NCI-H226 (cell line): Measurements from ENCODE around the gene TYRO3.
"Not testable (repeated sequence)": the region's sequence is repeated elsewhere in the genome, so short reads cannot be mapped to it uniquely, and the experiment has no call there.

Source experiments
- DNase-seq: peaks from one replicate; pipeline ENCODE4 v3.0.0-alpha.2; 2015

Gene TYRO3

DNA sequence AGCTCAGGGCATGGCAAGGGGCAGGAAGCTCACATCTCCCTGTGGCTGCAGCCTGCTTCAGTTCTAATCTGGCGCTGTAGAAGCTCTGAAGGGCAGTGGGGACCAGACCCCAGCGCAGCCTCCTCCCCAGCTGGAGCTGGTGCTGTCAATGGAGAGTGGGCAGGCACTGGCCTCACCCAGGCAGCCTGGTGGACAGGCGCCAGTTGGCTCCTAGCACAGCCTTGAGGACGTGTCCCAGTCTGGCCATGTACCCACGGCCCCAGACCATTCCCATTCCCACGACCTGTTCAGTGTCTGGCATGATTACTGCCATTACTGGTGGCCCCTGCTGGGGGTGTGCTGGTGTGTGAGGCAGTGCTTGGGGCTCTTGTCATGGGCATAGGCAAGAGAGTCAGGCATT lies 16.3 kb downstream of the TYRO3 start:
- no peak for DNase-seq

DNA sequence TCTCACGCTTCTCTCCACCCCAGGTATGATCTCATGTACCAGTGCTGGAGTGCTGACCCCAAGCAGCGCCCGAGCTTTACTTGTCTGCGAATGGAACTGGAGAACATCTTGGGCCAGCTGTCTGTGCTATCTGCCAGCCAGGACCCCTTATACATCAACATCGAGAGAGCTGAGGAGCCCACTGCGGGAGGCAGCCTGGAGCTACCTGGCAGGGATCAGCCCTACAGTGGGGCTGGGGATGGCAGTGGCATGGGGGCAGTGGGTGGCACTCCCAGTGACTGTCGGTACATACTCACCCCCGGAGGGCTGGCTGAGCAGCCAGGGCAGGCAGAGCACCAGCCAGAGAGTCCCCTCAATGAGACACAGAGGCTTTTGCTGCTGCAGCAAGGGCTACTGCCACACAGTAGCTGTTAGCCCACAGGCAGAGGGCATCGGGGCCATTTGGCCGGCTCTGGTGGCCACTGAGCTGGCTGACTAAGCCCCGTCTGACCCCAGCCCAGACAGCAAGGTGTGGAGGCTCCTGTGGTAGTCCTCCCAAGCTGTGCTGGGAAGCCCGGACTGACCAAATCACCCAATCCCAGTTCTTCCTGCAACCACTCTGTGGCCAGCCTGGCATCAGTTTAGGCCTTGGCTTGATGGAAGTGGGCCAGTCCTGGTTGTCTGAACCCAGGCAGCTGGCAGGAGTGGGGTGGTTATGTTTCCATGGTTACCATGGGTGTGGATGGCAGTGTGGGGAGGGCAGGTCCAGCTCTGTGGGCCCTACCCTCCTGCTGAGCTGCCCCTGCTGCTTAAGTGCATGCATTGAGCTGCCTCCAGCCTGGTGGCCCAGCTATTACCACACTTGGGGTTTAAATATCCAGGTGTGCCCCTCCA lies 19.1 kb downstream of the TYRO3 start:
- no peak for DNase-seq

DNA sequence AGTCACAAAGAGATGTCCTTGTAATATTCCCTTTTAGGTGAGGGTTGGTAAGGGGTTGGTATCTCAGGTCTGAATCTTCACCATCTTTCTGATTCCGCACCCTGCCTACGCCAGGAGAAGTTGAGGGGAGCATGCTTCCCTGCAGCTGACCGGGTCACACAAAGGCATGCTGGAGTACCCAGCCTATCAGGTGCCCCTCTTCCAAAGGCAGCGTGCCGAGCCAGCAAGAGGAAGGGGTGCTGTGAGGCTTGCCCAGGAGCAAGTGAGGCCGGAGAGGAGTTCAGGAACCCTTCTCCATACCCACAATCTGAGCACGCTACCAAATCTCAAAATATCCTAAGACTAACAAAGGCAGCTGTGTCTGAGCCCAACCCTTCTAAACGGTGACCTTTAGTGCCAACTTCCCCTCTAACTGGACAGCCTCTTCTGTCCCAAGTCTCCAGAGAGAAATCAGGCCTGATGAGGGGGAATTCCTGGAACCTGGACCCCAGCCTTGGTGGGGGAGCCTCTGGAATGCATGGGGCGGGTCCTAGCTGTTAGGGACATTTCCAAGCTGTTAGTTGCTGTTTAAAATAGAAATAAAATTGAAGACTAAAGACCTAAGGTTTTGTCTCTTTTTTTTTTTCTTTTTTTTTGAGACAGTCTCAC lies 19.8 kb downstream of the TYRO3 start:
- no peak for DNase-seq

DNA sequence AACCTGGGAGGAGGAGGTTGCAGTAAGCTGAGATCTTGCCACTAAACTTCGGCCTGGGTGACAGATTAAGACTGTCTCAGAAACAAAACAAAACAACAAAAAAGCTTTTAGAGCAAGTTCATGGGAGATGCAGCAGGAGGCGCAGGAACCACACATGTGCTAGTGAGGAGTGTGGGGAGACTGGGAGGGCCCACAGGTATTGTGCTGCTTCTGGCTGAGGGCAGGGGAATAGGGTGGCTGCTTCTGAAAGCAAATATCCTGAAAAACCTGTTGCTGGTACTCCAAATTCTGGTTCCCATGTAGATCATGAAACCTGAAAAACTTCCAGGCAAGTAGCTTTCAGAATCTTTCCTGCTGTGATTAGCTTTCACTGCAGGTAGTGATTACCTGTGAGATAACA lies 22.1 kb downstream of the TYRO3 start:
- no peak for DNase-seq

DNA sequence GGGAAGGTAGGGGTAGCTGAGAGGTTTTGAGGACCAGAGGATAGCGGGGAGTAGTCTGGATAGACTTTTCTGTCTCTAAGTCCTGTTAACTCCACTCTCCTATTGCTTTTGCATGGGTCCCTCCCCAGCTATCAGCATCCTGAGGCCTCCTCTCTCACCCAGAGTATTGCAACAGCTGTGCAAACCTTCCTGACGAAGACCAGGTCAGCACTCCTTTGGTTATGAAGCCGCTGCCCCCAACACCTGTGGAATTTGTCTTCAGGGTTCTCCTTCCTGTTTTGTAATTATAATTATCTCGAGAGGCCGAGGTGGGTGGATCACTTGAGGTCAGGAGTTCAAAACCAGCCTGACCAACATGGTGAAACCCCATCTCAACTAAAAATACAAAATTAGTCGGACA lies 24.8 kb downstream of the TYRO3 start:
- DNase-seq = no peak

DNA sequence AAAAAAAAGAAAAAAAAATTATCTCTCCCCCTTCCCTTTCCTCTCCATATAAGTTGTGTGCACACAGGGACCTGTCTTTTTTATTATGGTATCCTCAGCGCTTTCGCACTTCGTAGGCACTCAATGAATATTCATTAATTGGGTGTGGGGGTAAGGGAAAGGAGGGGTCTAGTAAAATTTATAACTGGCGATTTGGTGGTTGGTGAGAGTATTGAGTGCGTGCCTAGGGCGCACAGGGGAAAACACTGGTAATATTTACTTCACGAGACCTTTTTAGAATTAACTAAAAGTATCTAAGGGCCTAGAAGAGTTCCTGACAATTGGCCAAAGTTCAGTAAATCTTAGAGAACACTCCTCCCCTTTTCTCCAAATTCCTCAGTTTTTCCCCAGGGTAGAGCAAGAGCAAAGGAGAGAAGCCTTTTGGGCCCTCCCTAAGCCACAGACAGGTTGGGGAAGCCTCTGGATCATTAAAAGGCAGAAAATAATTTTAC lies 25.7 kb downstream of the TYRO3 start:
- DNase-seq = no peak

DNA sequence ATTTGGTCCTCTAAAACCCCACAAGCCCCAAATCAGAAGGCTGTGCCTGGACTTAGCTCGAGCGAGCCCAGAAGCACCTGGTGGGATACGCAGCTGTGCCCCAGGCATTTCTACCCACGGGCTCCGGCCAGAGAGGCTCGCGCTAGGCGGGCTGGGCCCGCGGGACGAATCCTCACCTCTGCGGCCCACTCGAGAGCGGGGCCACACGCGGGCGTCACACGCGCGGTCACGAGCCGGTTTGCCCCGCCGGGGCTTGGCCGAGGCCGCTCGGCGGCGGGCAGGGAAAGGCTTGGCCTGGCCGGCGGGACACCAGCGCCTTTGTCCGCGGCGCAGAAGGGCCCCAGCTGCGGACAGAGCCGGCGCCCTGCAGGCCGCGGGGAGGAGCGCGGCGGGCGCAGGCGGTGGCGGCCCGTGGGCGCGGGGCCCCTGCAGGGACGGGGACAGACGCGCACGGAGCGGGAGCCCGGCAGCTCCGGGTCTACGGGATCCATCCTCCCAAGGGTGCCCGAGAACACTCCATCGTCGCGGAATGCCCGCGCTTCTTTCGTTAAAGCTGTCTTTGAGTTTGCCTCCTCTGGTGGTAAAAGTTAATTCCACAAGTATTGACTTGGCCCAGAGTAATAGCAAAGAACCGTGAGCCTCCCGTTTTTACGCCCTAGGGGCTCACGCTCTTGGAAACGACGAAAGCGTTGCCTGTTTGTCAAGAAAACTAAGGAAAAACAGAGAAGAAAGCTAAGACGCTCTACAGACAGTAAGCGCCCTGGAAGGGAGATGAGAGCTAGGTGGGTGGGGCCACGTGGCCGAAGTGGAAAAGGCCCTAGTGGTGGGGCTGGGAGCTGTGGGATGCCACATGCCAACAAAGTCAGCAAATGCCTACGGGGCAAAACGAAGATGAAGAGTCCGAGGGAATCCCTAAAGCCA lies 26.4 kb downstream of the TYRO3 start:
- DNase-seq = no peak

DNA sequence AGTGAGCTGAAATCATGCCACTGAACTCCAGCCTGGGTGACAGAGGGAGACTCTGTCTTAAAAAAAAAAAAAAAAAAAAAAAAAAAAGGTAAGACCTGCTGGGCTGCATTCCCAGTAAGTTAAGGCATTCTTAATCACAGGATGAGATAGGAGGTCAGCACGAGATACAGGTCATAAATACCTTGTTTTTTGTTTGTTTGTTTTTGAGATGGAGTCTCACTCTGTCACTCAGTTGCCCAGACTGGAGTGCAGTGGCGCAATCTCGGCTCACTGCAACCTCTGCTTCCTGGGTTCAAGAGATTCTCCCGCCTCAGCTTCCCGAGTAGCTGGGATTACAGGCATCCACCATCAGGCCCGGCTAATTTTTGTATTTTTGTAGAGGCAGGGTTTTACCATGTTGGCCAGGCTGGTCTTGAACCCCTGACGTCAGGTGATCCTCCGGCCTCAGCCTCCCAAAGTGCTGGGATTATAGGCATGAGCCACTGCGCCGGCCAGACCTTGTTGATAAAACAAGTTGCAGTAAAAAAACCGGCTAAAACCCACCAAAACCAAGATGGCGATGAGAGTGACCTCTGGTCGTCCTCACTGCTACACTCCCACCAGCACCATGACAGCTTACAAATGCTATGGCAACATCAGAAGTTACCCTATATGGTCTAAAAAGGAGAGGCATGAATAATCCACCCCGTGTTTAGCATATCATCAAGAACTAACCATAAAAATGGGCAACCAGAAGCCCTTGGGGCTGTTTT lies 27.7 kb downstream of the TYRO3 start:
- DNase-seq = not testable (repeated sequence)

DNA sequence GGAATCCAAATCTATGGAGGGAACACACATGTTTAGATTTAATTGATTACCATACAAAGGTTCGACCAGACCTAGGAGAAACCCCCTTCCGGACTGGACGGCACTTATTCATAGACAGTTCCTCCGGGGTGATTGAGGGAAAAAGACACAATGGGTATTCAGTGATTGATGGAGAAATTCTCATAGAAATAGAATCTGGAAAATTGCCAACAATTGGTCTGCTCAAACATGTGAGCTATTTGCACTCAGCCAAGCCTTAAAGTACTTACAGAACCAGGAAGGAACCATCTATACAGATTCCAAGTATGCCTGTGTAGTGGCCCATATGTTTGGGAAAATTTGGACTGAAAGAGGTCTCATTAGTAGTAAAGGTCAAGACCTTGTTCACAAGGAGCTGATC lies 30.0 kb downstream of the TYRO3 start:
- not testable (repeated sequence) for DNase-seq

DNA sequence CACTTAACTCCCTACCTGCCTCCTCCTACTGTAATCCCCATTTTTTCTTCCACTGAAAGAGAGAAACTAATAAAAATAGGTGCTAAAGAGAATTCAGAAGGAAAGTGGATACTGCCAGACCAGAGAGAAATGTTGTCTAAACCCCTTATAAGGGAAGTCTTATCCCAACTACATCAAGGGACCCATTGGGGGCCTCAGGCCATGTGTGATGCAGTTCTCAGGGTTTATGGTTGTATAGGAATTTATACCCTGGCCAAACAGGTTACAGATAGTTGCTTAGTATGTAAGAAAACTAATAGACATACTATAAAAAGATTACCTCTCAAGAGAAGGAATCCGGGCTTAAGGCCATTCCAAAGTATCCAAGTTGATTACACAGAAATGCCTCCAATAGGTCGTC lies 30.6 kb downstream of the TYRO3 start:
- not testable (repeated sequence) for DNase-seq

DNA sequence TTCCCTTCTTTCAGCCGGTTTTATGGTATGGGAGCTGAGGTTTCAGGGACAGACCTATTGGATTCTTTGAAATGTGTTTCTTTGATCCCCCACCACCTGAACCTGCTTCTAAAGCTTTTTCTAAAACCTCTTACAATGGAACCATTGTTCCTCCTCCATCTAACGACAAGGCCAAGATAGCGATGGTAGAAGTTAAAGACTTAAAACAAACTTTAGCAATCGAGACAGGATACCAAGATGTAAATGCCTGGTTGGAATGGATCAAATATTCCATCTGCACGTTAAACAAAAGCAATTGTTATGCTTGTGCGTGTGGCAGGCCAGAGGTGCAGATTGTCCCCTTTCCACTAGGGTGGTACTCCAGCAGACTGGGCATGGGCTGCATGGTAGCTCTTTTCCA lies 32.2 kb downstream of the TYRO3 start:
- DNase-seq = not testable (repeated sequence)

DNA sequence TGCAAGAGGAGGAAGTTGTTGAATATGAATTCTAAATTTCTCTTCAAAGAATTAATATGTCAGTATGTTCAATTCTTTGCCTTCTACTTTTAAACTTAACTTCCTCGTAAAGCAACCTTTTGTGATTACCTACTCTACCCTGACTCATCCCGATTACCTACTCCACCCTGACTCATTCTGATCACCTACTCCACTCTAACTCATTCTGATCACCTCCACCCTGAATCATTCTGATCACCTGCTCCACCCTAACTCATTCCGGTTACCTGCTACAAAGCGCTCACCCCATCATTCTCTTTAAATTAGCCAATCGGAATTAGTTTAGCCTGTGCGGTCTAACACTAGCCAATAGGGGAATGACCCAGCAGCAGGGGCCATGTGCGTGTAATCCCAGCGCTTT lies 33.7 kb downstream of the TYRO3 start:
- not testable (repeated sequence) for DNase-seq

DNA sequence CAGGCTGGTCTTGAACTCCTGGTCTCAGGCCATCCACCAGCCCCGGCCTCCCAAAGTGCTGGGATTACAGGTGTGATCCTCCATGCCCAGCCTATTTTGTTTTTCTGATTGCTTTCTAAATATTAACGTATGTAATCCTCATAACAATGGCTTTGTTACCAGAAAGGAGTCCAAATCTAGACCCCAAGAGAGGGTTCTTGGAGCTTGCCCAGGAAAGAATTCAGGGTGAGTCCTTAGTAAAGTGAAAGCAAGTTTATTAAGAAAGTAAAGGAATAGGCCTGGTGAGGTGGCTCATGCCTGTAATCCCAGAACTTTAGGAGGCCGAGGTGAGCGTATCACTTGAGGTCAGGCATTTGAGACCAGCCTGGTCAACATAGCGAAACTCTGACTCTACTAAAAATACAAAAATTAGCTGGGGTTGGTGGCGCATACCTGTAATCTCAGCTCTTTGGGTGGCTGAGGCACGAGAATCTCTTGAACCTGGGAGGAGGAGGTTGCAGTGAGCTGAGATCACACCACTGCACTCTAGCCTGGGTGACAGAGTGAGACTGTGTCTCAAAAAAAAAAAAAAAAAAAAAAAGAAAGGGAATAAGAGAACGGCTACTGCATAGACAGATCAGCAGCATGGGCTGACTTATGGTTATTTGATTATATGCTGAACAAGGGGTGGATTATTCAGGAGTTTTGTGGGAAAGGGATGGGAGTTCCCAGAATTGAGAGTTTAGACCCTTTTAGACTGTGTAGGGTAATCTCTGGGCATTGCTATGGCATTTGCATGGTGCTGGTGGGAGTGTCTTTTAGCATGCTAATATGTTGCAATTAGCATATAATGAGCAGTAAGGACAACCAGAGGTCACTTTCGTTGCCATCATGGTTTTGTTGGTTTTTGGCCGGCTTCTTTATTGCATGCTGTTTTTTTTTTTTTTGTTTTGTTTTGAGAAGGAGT lies 36.1 kb downstream of the TYRO3 start:
- no peak for DNase-seq

DNA sequence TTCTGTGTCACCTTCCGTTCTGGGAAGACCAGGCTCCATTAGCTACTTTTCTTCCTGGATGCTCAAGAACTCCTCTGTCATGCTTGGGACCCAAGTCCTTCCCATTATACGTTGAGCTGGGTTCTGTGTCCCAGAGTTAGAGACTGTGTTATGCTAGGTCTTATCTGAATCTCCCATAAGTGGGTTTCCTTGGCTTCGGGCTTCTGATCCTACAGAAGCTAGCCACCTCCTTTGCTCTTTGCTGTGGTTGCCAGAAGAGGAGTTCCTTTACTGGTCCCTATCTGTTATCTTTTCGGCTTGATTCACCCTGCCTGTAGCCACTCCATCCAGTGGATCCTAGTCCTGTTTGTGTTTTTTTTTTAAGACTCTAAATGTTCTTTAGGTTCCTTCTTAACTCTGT lies 38.0 kb downstream of the TYRO3 start:
- DNase-seq = no peak

DNA sequence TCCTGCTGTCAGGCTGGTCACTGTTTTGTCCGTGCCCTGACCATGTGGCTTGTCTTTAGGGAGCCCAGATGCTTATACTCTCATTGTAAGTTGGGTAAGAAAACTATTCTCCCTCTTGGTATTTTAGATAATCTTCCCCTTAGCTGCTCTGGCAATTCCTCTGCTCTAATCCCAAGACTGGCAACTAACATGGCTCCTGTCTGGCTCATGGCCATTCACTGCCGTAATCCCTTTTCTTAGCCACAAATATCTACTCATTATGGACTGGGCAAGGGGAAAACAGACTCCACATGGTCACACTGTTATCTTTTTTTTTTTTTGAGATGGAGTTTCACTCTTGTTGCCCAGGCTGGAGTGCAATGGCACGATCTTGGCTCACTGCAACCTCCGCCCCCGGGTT lies 38.8 kb downstream of the TYRO3 start:
- no peak for DNase-seq

DNA sequence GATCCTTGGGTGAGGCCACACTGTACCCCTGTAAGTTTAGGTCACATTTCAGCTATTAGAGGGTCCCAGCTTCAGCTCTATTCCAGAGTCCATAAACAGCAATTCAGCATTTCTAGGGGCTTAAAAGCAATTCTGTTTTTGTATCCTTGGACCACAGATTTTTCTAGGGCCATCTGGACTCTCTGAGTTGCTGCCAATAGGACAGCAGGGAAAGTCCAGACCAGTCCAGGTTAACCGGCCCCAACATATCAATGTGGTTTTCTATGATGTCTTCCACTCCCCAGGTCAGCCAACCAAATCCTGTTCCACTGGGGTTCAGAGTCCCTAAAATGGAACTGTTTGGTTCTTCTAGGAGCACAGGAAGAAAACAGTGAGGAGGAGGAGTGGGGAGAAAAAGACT lies 40.0 kb downstream of the TYRO3 start:
- no peak for DNase-seq

DNA sequence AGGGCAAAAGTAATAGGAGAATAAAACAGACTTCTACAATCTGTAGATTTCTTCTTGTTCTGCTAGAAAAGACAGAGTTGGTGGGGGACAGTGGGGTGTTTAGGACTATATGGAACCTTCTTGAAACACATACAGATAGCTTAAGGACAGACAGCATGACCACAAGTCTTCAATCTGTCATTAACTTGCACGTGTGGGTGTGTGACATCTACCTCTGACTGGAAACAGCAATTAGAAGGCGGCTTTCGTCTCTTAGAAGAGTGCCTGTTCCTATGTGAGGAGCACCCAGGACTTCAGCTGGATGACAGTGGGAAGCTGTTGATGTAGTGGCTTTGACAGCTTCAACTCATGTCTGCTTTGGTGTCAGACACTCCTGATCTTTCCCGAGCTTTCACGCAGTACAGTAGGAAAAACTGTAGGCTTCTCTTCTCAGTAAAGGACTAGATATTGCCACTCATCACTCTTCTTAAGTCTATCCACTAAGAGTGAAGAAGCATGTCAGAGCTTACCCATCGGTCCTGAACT lies 44.5 kb downstream of the TYRO3 start:
- no peak for DNase-seq

DNA sequence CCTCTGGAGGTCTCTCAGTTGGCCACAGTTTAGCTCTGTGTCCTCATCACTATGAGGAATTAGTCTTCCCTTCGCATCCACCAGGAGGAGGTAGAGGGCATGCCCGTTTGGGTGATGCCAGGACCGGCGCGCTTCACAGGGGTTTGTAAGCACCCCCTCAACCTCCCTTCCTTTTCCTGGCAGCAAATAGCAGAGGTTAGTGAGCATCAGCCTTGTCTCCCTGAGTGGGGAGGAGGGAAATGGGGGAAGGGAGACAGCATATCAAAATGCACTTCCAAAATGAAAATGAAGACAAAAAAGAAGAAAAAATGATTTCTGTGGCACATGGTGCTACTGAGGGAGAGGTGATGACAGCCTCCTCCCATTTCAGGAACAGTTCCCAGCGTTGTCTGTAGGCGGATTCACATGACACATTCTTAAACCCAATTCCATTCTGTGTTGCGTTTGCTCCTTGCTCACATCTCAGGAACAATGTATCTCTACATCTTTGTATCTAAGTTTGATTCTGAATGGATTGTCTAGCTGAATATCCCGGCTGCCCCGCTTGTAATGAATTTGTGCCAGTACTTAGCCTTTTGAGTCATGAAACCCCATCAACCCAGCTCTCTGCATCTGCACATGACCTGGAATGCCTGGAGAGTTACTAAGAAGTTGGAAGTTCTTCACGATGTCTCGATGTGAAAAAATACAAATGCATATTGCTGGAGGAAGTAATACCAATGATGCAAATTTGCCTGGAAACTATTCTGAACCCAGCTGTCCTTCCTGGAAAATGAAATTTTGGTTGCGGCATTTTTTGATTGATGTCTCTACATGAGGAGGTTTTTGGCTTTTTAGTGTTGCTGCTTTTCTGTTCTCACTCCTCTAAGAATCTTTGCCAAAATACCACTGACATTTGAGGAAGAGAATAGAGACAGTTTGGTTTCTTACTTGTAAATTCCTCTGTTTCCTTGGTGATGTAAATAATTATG lies 45.2 kb downstream of the TYRO3 start:
- peak; percentile 44 for DNase-seq

DNA sequence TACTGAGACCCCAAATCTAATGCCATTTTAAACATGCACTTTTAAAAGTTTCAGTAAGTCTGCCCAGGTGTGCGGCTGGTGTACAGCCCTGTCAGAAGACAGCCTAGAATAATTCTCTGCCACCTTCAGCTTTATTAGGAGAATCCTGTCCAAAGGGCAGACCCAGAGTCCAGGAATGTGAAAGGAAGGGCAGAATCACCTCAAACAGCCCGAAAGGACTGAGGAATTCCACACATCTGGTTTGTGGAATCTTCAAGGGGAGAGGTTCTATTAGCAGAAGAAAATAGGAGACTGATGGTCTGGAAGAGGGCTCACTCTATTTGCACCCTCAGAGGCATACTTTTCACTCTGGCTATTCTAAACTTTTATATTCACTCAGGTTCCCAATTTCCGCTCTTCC lies 46.6 kb downstream of the TYRO3 start:
- no peak for DNase-seq

DNA sequence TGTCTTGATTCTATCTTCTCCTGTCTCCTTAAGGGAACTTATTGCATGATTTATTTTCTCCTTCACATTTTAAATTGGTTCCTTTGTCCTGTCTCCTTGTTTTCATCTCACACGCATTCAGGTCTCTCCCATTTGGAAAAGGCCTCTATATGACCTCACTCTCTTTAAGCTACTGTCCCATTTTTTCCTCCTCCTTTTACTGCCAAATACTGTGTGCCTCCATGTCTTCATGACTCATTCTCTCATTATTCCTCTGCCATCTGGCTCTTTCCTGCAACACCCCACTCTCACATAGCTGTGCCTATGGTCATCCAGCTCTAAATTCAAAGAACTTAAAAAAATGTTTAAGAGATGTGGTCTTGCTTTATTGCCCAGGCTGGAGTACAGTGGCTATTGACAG lies 48.0 kb downstream of the TYRO3 start:
- peak; percentile 54 for DNase-seq
